NCI-H748 treated with DMSO at 0.1 percent for 48 hours (cell line): ENCODE data around the gene SZT2.
"Not testable (repeated sequence)": the region's sequence is repeated elsewhere in the genome, so short reads cannot be mapped to it uniquely, and the experiment has no call there.

ENCODE experiments used
- DNase-seq: peaks from one replicate; lab custom pipeline; 2025; lab: John Stamatoyannopoulos, UW

The SZT2 gene

DNA sequence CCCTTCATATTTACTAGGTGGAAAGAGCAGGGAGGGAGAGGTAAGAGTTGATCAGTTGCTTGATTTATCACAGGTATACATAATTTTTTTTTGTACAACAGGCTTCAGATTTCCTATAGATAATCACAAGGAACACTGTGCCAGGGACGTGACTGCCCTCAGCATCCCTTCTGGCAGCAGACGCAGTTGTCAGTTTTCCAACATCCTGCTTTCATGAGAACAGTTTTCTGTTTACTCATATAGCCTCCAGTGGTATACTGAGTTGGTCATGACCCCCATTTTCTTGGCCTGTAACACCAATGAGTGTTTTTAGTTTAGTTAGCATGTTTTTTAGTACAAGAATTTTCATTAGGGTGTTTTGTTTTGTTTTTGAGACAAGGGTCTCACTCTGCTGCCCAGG lies 103.1 kb downstream of the SZT2 start:
- DNase-seq = no peak

DNA sequence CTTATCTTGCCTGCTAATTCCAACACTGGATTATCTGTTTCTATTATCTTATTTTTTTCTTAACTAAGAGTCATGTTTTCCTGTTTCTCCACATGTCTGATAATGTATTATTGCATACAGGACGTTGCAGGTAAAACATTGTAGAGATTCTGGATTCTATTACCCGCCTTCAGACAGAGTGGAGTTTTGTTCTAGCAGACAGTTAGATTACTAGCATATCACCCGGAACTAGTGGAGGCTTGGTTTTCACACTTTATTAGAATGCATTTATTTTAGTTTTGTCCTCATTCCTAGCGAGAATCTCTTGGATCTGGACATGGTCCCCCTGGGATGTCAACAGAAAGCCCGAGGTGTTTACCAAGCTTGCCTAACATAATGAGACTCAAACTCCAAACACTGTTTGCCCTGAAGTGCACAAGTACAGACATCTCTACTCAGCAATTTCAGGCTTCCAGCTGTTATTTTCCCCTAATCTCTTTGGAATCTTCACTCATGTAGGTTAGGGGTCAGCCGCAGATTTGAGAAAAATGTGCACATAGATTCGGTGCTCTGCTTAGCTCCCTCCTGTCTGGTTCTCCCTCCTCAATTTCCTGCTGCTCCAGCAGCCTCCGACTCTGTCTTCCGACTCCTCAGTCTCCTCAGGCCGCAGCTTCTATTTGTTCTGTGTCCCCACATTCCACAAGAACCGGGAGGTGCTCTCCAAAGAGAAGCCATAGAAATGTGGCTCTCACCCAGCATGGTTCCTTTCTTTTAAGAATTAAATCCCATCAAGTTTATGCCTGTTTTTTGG lies 104.2 kb downstream of the SZT2 start:
- DNase-seq = no peak

DNA sequence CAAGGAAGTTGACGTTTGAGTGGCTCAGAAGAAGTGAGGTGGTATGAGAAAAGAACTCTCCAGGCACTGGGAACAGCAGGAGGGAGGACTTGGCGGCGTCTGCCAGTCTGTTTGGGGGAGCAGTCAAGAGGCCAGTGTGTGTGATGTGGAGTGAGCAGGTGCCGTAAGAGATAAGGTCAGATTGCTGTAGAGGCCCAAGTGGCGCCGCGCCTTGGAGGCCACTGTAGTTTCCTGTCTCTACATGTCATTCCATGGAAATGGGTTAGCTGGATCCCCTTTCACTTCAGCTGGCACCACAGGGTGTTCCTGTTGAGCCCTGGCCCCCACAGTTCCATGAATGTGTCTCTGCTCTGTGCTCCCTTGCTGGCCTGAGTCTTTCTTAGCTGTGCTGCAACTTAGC lies 105.5 kb downstream of the SZT2 start:
- no peak for DNase-seq

DNA sequence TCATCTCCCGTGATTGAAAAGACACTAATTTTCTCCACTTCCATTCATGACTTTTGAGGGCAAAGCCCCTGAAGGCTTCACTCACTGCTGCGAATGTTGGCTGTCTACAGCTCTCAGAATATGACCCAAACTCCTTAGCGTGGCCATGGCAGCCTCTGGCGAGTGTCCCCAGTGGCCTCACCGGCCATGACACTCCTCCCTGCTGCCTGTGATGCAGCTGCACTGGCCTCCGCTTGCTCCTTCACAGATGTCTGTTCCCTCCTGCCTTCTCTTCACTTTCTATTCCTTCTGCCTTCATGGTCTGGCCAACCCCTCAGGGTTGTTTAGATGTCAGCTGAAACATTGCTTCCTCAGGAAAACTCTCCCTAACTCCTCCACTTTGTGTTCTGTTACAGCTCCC lies 110.2 kb downstream of the SZT2 start:
- no peak for DNase-seq

- not testable (repeated sequence) for DNase-seq
Measured at GRCh38 chr1:43501806-43502205, 112.1 kb downstream of the SZT2 start.

DNA sequence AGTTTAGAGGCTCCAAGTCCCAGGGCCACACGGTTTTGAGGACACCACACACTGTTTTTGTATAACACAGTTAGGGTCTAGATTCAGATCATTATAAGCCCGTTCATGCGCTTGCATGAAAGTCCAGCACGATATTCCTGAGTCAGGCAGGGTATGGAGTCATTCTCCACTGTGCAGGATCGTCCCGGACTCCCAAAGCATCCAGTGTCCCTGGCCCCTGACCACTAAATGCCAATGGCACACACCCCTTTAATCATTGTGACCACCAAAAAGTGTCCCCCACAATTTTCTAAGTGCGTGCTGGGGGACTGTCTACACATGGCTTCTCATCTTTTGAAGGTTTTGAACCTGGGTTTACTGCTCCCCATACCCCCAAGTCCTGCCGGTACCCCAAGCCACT lies 113.8 kb downstream of the SZT2 start:
- no peak for DNase-seq
